ENCODE measurements around the gene GLRX. TPM values are rescaled to one million over a fixed set of nuclear protein-coding genes. Genes with fewer than 3 reads are reported as not detected.

GLRX gene
- total RNA-seq, 2 experiments from 2014 or later, result 52.9 to 80.5 TPM

GRCh38 chr5:95822043-95822541 is 434 bp downstream of the GLRX start:
- H3K9me2 ChIP-seq (ENCODE audit: insufficient read depth, low read length), result no peaks in the 10 kb centered on the region
- peaks cover 12% of the 10 kb centered on the region; the same call in 1 of the 2 replicates for H4K20me1 ChIP-seq (ENCODE audit: insufficient read depth, low read length)
- peaks cover 53% of the 10 kb centered on the region for H3K79me2 ChIP-seq (ENCODE audit: insufficient read depth, low read depth, low read length)
- H3K4me3 ChIP-seq (ENCODE audit: low read depth, low read length, poor library complexity, severe bottlenecking), result peak overlapping the region; percentile 91
- H3K4me2 ChIP-seq (ENCODE audit: low read length), result peak overlapping the region; percentile 96
- DNase-seq (ENCODE audit: low spot score), result peak; percentile 94
- TF ChIP-seq EZH2phosphoT487 (IDR thresholded peaks at IDR 0.05; ENCODE audit: borderline replicate concordance, low read depth, low read length) (no peak), CTCF (conservative IDR thresholded peaks at IDR 0.05; ENCODE audit: low read length) (no peak)
- ChIA-PET CTCF (ENCODE audit: unreplicated experiment) (interaction anchor here (1.1 to 2.6 kb wide), 2 partner anchors 14 kb away, joined by 5 to 9 read pairs; no protein-coding TSS in a partner anchor), POLR2A (interaction anchor here (0.5 to 9.3 kb wide), 14 partner anchors 9 to 176 kb away, joined by 3 to 150 read pairs (median 4); no protein-coding TSS in a partner anchor)
- no peaks in the 10 kb centered on the region for H3K9me3 ChIP-seq (ENCODE audit: low read length)
- peak overlapping the region; percentile 87 for H3K27ac ChIP-seq (ENCODE audit: low read depth, low read length, poor library complexity, severe bottlenecking)
- intact Hi-C loops (cut with micrococcal nuclease; ENCODE audit: unreplicated experiment), result loop anchor here (1.0 kb wide), 2 partner anchors 12 to 14 kb away; no protein-coding TSS in a partner anchor
- BruUV-seq (replicated peaks), result no TSS peak
- peaks cover 63% of the 10 kb centered on the region for H3K4me1 ChIP-seq (ENCODE audit: insufficient read depth, low read length, poor library complexity, severe bottlenecking)
- H3K36me3 ChIP-seq (ENCODE audit: insufficient read depth, low read length), result peaks cover 20% of the 10 kb centered on the region
- peak overlapping the region; percentile 92; the same call in 1 of the 2 replicates for H2AFZ ChIP-seq (ENCODE audit: low read length)

- peak overlapping the region; percentile 91 for H3K4me3 ChIP-seq (ENCODE audit: low read depth, low read length, poor library complexity, severe bottlenecking)
Measured at GRCh38 chr5:95821110-95822021, 1.2 kb downstream of the GLRX start.

More at GRCh38 chr5:95821110-95822021, 1.2 kb downstream of the GLRX start:
- H3K4me2 ChIP-seq (ENCODE audit: low read length), result peak overlapping the region; percentile 96
- ChIA-PET CTCF (ENCODE audit: unreplicated experiment) (interaction anchor here (1.1 to 1.5 kb wide), 3 partner anchors 13 to 40 kb away, joined by 5 read pairs; no protein-coding TSS in a partner anchor), POLR2A (interaction anchor here (0.5 to 9.3 kb wide), 9 partner anchors 10 to 174 kb away, joined by 3 to 150 read pairs (median 13); no protein-coding TSS in a partner anchor)
- intact Hi-C loops (cut with micrococcal nuclease; ENCODE audit: unreplicated experiment), result loop anchor here (1.0 kb wide), 3 partner anchors 13 to 40 kb away; no protein-coding TSS in a partner anchor
- no peak overlapping the region for H2AFZ ChIP-seq (ENCODE audit: low read length)
- peaks cover 27% of the 10 kb centered on the region for H3K36me3 ChIP-seq (ENCODE audit: insufficient read depth, low read length)
- BruUV-seq (replicated peaks), result TSS peak; percentile 68
- H4K20me1 ChIP-seq (ENCODE audit: insufficient read depth, low read length), result peaks cover 12% of the 10 kb centered on the region; the same call in 1 of the 2 replicates
- no peaks in the 10 kb centered on the region for H3K9me2 ChIP-seq (ENCODE audit: insufficient read depth, low read length)
- peaks cover 69% of the 10 kb centered on the region for H3K4me1 ChIP-seq (ENCODE audit: insufficient read depth, low read length, poor library complexity, severe bottlenecking)
- H3K27ac ChIP-seq (ENCODE audit: low read depth, low read length, poor library complexity, severe bottlenecking), result peak overlapping the region; percentile 87
- TF ChIP-seq EZH2phosphoT487 (IDR thresholded peaks at IDR 0.05; ENCODE audit: borderline replicate concordance, low read depth, low read length) (no peak), CTCF (conservative IDR thresholded peaks at IDR 0.05; ENCODE audit: low read length) (no peak)
- H3K79me2 ChIP-seq (ENCODE audit: insufficient read depth, low read depth, low read length), result peaks cover 60% of the 10 kb centered on the region
- no peaks in the 10 kb centered on the region for H3K9me3 ChIP-seq (ENCODE audit: low read length)
- DNase-seq (ENCODE audit: low spot score), result peak; percentile 42
